Erythroblast (primary cell): Measurements from ENCODE around the gene PNKD.
A peak's percentile ranks its signal among the peaks of the same experiment; 100 is the strongest.

ENCODE experiments used
- DNase-seq, 2 experiments: peaks; one replicate each; lab custom pipeline; 2025; lab: John Stamatoyannopoulos, UW
- GATA1 ChIP-seq: IDR thresholded peaks from 2 replicates; pipeline ENCODE4 v1.6.1; 2011; ENCODE audit warnings: low read depth, mild to moderate bottlenecking, control low read depth, low read length, moderate library complexity
- POLR2A ChIP-seq: IDR thresholded peaks from 2 replicates; pipeline ENCODE4 v1.6.1; 2011; ENCODE audit warnings: mild to moderate bottlenecking, low read length

PNKD gene

GRCh38 chr2:218289639-218290315, 19.5 kb downstream of the PNKD start:
- TF ChIP-seq POLR2A, result peak; percentile 88
- TF ChIP-seq GATA1, result no peak
- DNase-seq, result peak; percentile 56 to 67

- TF ChIP-seq POLR2A (peak; percentile 62), GATA1 (no peak)
- DNase-seq, result peak; percentile 40 to 65
These were observed 20.3 kb downstream of the PNKD start for GRCh38 chr2:218290316-218291261.

- no peak for TF ChIP-seq GATA1
- no peak for TF ChIP-seq POLR2A
- peak; percentile 61 to 75 for DNase-seq
These were observed 21.2 kb downstream of the PNKD start for GRCh38 chr2:218291318-218292047.

- TF ChIP-seq POLR2A, result peak; percentile 93
- no peak for TF ChIP-seq GATA1
- peak; percentile 87 to 94 for DNase-seq
These were observed 22.0 kb downstream of the PNKD start, which contains the start of gene TMBIM1 for GRCh38 chr2:218292048-218293014. Gene TMBIM1 (minus strand): TSS chr2:218292503. CDS start chr2:218282141, 10,362 bp downstream.

GRCh38 chr2:218293715-218294429, 23.6 kb downstream of the PNKD start:
- TF ChIP-seq GATA1, result no peak
- TF ChIP-seq POLR2A, result no peak

GRCh38 chr2:218294430-218295022, 24.2 kb downstream of the PNKD start:
- DNase-seq, result no peak
- TF ChIP-seq GATA1 (no peak), POLR2A (no peak)

More at GRCh38 chr2:218293715-218294429, 23.6 kb downstream of the PNKD start:
- peak in 1 of 2 experiments; percentile 39 for DNase-seq

GRCh38 chr2:218295029-218295428, 24.7 kb downstream of the PNKD start:
- DNase-seq, result no peak
- TF ChIP-seq POLR2A (no peak), GATA1 (no peak)

GRCh38 chr2:218296200-218296599, 25.9 kb downstream of the PNKD start:
- no peak for DNase-seq
- TF ChIP-seq GATA1 (no peak), POLR2A (no peak)

- TF ChIP-seq GATA1 (no peak), POLR2A (no peak)
These were observed 26.5 kb downstream of the PNKD start for GRCh38 chr2:218296847-218297246.

GRCh38 chr2:218298314-218298875, 28.1 kb downstream of the PNKD start:
- no peak for DNase-seq
- TF ChIP-seq POLR2A (no peak), GATA1 (no peak)

More at GRCh38 chr2:218296847-218297246, 26.5 kb downstream of the PNKD start:
- peak; percentile 32 to 41 for DNase-seq

GRCh38 chr2:218300141-218300540, 29.8 kb downstream of the PNKD start:
- no peak for DNase-seq
- TF ChIP-seq POLR2A, result no peak
- TF ChIP-seq GATA1, result no peak
